ENCODE data around the gene PRPF39. TPM values are rescaled to one million over a fixed set of nuclear protein-coding genes. Genes with fewer than 3 reads are reported as not detected.

Gene PRPF39
- polyA plus RNA-seq, 2 of the 4 experiments (the other 2 are of a cell fraction), result 24.4 to 57.5 TPM

GRCh38 chr14:45068396-45068795 is 15.5 kb upstream of the PRPF39 start:
- Histone ChIP-seq H3K4me2 (no peak overlapping the region), H3K4me1 (no peaks in the 10 kb centered on the region), H3K4me3 (no peak overlapping the region), H3K9me3 (no peaks in the 10 kb centered on the region), H3K27ac (no peak overlapping the region)
- WGBS (ENCODE audit: missing lambda C conversion rate), result 92% methylated on average over 3 of the region's 3 CpGs
- TF ChIP-seq TFCP2L1 (CRISPR knock-in tag; IDR thresholded peaks at IDR 0.05) (no peak), HDAC2 (IDR thresholded peaks at IDR 0.05) (no peak), ELK1 (IDR thresholded peaks at IDR 0.05; ENCODE audit: low read depth, low read length) (no peak), NR3C1 (IDR thresholded peaks at IDR 0.05) (no peak), HEYL (CRISPR knock-in tag; IDR thresholded peaks at IDR 0.05) (no peak)
- FAIRE-seq (no peak), DNase-seq (ENCODE audit: low read depth in 1 of 2, low spot score in 1 of 2) (no peak), ATAC-seq (no peak)
- ChIA-PET POLR2A (no interaction called here), CTCF (no interaction called here)

DNA sequence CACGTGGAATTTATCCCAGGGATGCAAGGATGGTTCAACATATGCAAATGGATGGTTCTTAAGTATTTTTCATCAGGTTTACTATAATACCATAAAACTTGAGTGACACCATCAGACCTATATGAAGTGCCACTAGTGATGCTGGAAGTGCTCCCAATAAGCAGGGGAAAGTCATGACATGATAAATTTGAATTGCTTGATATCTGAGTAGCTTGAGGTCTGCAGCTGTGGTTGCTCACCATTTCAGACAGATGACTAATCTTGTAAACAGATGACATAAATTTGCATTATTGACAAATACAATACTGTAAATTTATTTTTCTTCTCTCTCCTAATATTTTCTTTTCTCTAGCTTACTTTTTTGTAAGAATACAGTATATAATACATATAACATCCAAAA is 13.7 kb upstream of the PRPF39 start:
- ChIA-PET CTCF (no interaction called here), POLR2A (no interaction called here)
- Histone ChIP-seq H3K27ac (no peak overlapping the region), H3K4me3 (no peak overlapping the region), H3K9me3 (no peaks in the 10 kb centered on the region), H3K4me2 (no peak overlapping the region), H3K4me1 (no peaks in the 10 kb centered on the region)
- FAIRE-seq (peak; percentile 28), ATAC-seq (no peak), DNase-seq (ENCODE audit: low read depth in 1 of 2, low spot score in 1 of 2) (peak in 1 of 2 experiments; percentile 17)
- no peak for TF ChIP-seq ZC3H11A (IDR thresholded peaks at IDR 0.05)
- TF ChIP-seq CHD2 (IDR thresholded peaks at IDR 0.05; ENCODE audit: low read length, partially characterized antibody), result no peak
- no peak for TF ChIP-seq FOSL2 (IDR thresholded peaks at IDR 0.05)
- TF ChIP-seq FOSL2 (CRISPR knock-in tag; IDR thresholded peaks at IDR 0.05), result peak; percentile 15; the same call in 1 of the 2 replicates
- WGBS (ENCODE audit: missing lambda C conversion rate), result 94% methylated on average over 1 of the region's 1 CpG

DNA sequence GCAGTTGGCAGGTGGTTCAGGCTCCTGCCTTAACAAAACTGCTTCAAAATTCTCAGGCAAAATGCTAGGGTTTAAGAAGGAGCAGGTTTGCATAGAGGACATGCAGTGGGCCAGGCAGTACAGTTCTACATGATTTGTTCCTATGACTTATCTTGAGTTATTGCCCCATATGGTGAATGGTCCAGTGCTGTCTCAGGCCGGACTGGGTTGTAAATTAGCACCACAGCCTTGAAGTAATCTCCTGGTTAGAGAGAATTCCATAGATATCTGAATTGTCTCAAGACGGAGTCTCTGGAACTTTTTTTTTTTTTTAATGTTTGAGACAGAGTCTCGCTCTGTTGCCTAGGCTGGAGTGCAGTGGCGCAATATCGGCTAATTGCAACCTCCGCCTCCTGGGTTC is 11.8 kb upstream of the PRPF39 start:
- no peak for FAIRE-seq
- no peaks in the 10 kb centered on the region for H3K9me3 ChIP-seq
- ChIA-PET CTCF (interaction anchor here (0.7 kb wide), 1 partner anchor 89 kb away, joined by 3 read pairs; no protein-coding TSS in a partner anchor), POLR2A (no interaction called here)
- H3K4me1 ChIP-seq, result no peaks in the 10 kb centered on the region
- WGBS (ENCODE audit: missing lambda C conversion rate), result 93% methylated on average over 6 of the region's 6 CpGs
- no peak overlapping the region for H3K4me3 ChIP-seq
- no peak for DNase-seq (ENCODE audit: low read depth in 1 of 2, low spot score in 1 of 2)
- no peak; a peak in 1 of 6 replicates for ATAC-seq
- no peak for TF ChIP-seq HDAC2 (IDR thresholded peaks at IDR 0.05)
- no peak for TF ChIP-seq CHD4 (IDR thresholded peaks at IDR 0.05; ENCODE audit: borderline replicate concordance)
- TF ChIP-seq KDM5A (IDR thresholded peaks at IDR 0.05), result no peak
- TF ChIP-seq MAFK (IDR thresholded peaks at IDR 0.05; ENCODE audit: partially characterized antibody), result no peak
- no peak for TF ChIP-seq EP300 (IDR thresholded peaks at IDR 0.05)
- TF ChIP-seq REST (IDR thresholded peaks at IDR 0.05), result no peak
- no peak for TF ChIP-seq BHLHE40 (IDR thresholded peaks at IDR 0.05; ENCODE audit: low read depth, low read length)
- TF ChIP-seq RNF2 (IDR thresholded peaks at IDR 0.05; ENCODE audit: borderline replicate concordance, low read depth), result no peak
- no peak for TF ChIP-seq TP53 (CRISPR knock-in tag; IDR thresholded peaks at IDR 0.05)
- TF ChIP-seq ZC3H11A (IDR thresholded peaks at IDR 0.05), result no peak
- TF ChIP-seq MYC (IDR thresholded peaks at IDR 0.05; ENCODE audit: borderline replicate concordance, low read length), result no peak
- TF ChIP-seq ZSCAN20 (CRISPR knock-in tag; IDR thresholded peaks at IDR 0.05), result no peak
- no peak for TF ChIP-seq PHF8 (IDR thresholded peaks at IDR 0.05; ENCODE audit: borderline replicate concordance, low read depth)
- TF ChIP-seq, protein P1, sequence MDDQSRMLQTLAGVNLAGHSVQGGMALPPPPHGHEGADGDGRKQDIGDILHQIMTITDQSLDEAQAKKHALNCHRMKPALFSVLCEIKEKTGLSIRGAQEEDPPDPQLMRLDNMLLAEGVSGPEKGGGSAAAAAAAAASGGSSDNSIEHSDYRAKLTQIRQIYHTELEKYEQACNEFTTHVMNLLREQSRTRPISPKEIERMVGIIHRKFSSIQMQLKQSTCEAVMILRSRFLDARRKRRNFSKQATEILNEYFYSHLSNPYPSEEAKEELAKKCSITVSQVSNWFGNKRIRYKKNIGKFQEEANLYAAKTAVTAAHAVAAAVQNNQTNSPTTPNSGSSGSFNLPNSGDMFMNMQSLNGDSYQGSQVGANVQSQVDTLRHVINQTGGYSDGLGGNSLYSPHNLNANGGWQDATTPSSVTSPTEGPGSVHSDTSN (IDR thresholded peaks at IDR 0.05), result no peak
- no peak for TF ChIP-seq ESRRA (IDR thresholded peaks at IDR 0.05; ENCODE audit: borderline replicate concordance, low read length)
- TF ChIP-seq SREBF2 (IDR thresholded peaks at IDR 0.05), result no peak
- TF ChIP-seq HMGXB4 (CRISPR knock-in tag; IDR thresholded peaks at IDR 0.05; ENCODE audit: borderline replicate concordance), result no peak
- no peak overlapping the region for H3K4me2 ChIP-seq
- no peak overlapping the region for H3K27ac ChIP-seq
